Suprapubic skin (tissue), 4 donors: ENCODE data around the gene EGFL7.

ENCODE experiments used
- CTCF ChIP-seq, 2 donors: fragments of 200-600 bp in 1 of 2; fragments of 450-650 bp in 1 of 2; sonication (generic) in 1 of 2; IDR thresholded peaks; one replicate each; pipeline ENCODE4 v1.5.1; 2016 to 2019; ENCODE audit warnings: antibody characterized with exemption in 2 of 2, mild to moderate bottlenecking in 1 of 2, moderate library complexity in 1 of 2
- EP300 ChIP-seq: sonication (generic); formaldehyde crosslinking; IDR thresholded peaks from one replicate; pipeline ENCODE4 v1.6.1; 2017; ENCODE audit warnings: antibody characterized with exemption
- POLR2A ChIP-seq, 2 donors: fragments of 450-650 bp; IDR thresholded peaks; one replicate each; pipeline ENCODE4 v1.6.1; 2017; ENCODE audit warnings: antibody characterized with exemption in 2 of 2, mild to moderate bottlenecking in 2 of 2, moderate library complexity in 2 of 2
- POLR2AphosphoS5 ChIP-seq, 3 donors: sonication (generic); formaldehyde crosslinking; IDR thresholded peaks; one replicate each; pipeline ENCODE4 v1.6.1; 2017; ENCODE audit warnings: antibody characterized with exemption in 3 of 3

- TF ChIP-seq CTCF (IDR thresholded peaks at IDR 0.05) (no peak), EP300 (no peak), POLR2A (IDR thresholded peaks at IDR 0.05) (no peak), POLR2AphosphoS5 (IDR thresholded peaks at IDR 0.05) (no peak)
Measured at GRCh38 chr9:136675477-136676296, 13.0 kb downstream of the EGFL7 start.
